ENCODE measurements around the gene PTPRN. TPM values are rescaled to one million over a fixed set of nuclear protein-coding genes. Genes with fewer than 3 reads are reported as not detected.
"Not testable (repeated sequence)": the region's sequence is repeated elsewhere in the genome, so short reads cannot be mapped to it uniquely, and the experiment has no call there.

The PTPRN gene
- total and polyA plus RNA-seq, 10 of the 15 experiments (the other 5 are each of a cell fraction or from before 2014, with no cell fraction given), result 0.28 to 0.69 TPM; not detected in 8

GRCh38 chr2:219314804-219315468 lies 5.7 kb upstream of the PTPRN start:
- no peaks in the 10 kb centered on the region for H3K9me3 ChIP-seq (replicated peaks; ENCODE audit: control insufficient read depth, insufficient read depth, low read length)
- SMC1A ChIA-PET (ENCODE audit: uncharacterized antibody, unreplicated experiment), result interaction anchor here (0.6 kb wide), 1 partner anchor 343 kb away, joined by 3 read pairs; no protein-coding TSS in a partner anchor
- H2AFZ ChIP-seq (ENCODE audit: control insufficient read depth, low read depth, low read length), result no peak overlapping the region
- H3K4me1 ChIP-seq (ENCODE audit: control insufficient read depth, insufficient read depth, low read length), result no peaks in the 10 kb centered on the region
- TF ChIP-seq LARP7 (IDR thresholded peaks at IDR 0.05) (no peak), CHD2 (IDR thresholded peaks at IDR 0.05; ENCODE audit: borderline replicate concordance, low read depth, low read length) (no peak), MYB (IDR thresholded peaks at IDR 0.05; ENCODE audit: borderline replicate concordance, low read depth, low read length) (no peak)
- TF ChIP-seq, protein P1, sequence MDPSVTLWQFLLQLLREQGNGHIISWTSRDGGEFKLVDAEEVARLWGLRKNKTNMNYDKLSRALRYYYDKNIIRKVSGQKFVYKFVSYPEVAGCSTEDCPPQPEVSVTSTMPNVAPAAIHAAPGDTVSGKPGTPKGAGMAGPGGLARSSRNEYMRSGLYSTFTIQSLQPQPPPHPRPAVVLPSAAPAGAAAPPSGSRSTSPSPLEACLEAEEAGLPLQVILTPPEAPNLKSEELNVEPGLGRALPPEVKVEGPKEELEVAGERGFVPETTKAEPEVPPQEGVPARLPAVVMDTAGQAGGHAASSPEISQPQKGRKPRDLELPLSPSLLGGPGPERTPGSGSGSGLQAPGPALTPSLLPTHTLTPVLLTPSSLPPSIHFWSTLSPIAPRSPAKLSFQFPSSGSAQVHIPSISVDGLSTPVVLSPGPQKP (IDR thresholded peaks at IDR 0.05; ENCODE audit: low read depth, low read length), result no peak
- H3K9ac ChIP-seq (ENCODE audit: control insufficient read depth, insufficient read depth, low read length), result no peak overlapping the region
- RAD21 ChIA-PET (ENCODE audit: unreplicated experiment), result no interaction called here
- no peaks in the 10 kb centered on the region for H3K27me3 ChIP-seq (replicated peaks in 1 of 2; ENCODE audit: control insufficient read depth in 2 of 2, insufficient read depth in 2 of 2, low read length in 1 of 2)
- no peaks in the 10 kb centered on the region for H4K20me1 ChIP-seq (ENCODE audit: control insufficient read depth, insufficient read depth)
- no peak overlapping the region for H3K4me3 ChIP-seq
- H3K4me2 ChIP-seq (ENCODE audit: control insufficient read depth, insufficient read depth), result no peak overlapping the region
- BruUV-seq (replicated peaks), result no TSS peak
- no peak for FAIRE-seq
- 65% methylated on average over 15 of the region's 16 CpGs for WGBS (ENCODE audit: insufficient coverage, insufficient replicate concordance, low lambda C conversion rate, missing lambda C conversion rate)
- POLR2A ChIA-PET, result no interaction called here
- no peak overlapping the region for H3K27ac ChIP-seq (ENCODE audit: control insufficient read depth, insufficient read depth)
- no peak for DNase-seq (ENCODE audit: low read depth, low spot score)
- CTCF ChIA-PET, result interaction anchor here (0.6 to 2.0 kb wide), 5 partner anchors 8 to 192 kb away, joined by 3 to 4 read pairs (median 4); no protein-coding TSS in a partner anchor
- H3K79me2 ChIP-seq (ENCODE audit: control insufficient read depth, insufficient read depth, low read length), result no peaks in the 10 kb centered on the region
- intact Hi-C loops (cut with micrococcal nuclease; ENCODE audit: unreplicated experiment), result no loop called here
- no peak for ATAC-seq
- in situ Hi-C loops (cut with MboI), result no loop called here
- no peaks in the 10 kb centered on the region for H3K36me3 ChIP-seq (ENCODE audit: control insufficient read depth in 2 of 2, insufficient read depth in 2 of 2, low read length in 1 of 2)

GRCh38 chr2:219312683-219313263 lies 3.6 kb upstream of the PTPRN start:
- H3K4me1 ChIP-seq (ENCODE audit: control insufficient read depth, insufficient read depth, low read length); H2AFZ ChIP-seq (ENCODE audit: control insufficient read depth, low read depth, low read length); DNase-seq (ENCODE audit: low read depth, low spot score); H3K36me3 ChIP-seq (ENCODE audit: control insufficient read depth in 2 of 2, insufficient read depth in 2 of 2, low read length in 1 of 2); SMC1A ChIA-PET (ENCODE audit: uncharacterized antibody, unreplicated experiment); H3K9ac ChIP-seq (ENCODE audit: control insufficient read depth, insufficient read depth, low read length); H3K4me3 ChIP-seq; H4K20me1 ChIP-seq (ENCODE audit: control insufficient read depth, insufficient read depth); H3K79me2 ChIP-seq (ENCODE audit: control insufficient read depth, insufficient read depth, low read length); ATAC-seq; H3K9me3 ChIP-seq (replicated peaks; ENCODE audit: control insufficient read depth, insufficient read depth, low read length); in situ Hi-C loops (cut with MboI); POLR2A ChIA-PET; BruUV-seq (replicated peaks); RAD21 ChIA-PET (ENCODE audit: unreplicated experiment); intact Hi-C loops (cut with micrococcal nuclease; ENCODE audit: unreplicated experiment); H3K27ac ChIP-seq (ENCODE audit: control insufficient read depth, insufficient read depth); FAIRE-seq; H3K4me2 ChIP-seq (ENCODE audit: control insufficient read depth, insufficient read depth); H3K27me3 ChIP-seq (replicated peaks in 1 of 2; ENCODE audit: control insufficient read depth in 2 of 2, insufficient read depth in 2 of 2, low read length in 1 of 2): not testable (repeated sequence)
- CTCF ChIA-PET, result interaction anchor here (2.4 kb wide), 1 partner anchor 18 kb away, joined by 8 read pairs; no protein-coding TSS in a partner anchor
- 82% methylated on average over 34 of the region's 49 CpGs for WGBS (ENCODE audit: insufficient coverage, insufficient replicate concordance, low lambda C conversion rate, missing lambda C conversion rate)

All from GM12878 (cell line).